SH-SY5Y (cell line): ENCODE results near the gene MPPED1.

Experiments
- GATA2 ChIP-seq: IDR thresholded peaks from 2 replicates; pipeline ENCODE4 v1.6.1; 2011; ENCODE audit warnings: mild to moderate bottlenecking, low read depth, low read length
- GATA3 ChIP-seq: IDR thresholded peaks from 2 replicates; pipeline ENCODE4 v1.6.1; 2011; ENCODE audit warnings: low read depth, mild to moderate bottlenecking, low read length, moderate library complexity

DNA sequence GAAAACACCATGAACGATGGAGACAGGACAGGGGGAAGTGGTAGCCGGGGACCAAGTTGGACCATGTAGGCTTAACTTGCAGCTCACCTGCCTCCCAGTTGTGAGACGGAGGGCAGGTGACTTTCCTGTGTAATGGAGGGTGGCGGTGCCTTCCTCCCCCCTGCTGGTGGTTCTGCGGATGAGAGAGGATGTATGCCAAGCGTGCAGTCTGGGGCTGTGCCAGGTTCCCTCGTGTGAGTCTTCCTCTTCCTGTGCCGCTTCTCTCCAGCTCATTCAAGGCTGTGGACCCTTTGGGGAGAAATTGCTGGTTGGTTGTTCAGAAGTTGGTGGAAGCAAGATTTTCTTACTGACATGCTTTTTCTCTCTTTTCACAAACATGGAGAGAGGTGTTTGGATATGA, 35.1 kb downstream of the MPPED1 start:
- no peak for TF ChIP-seq GATA2
- no peak for TF ChIP-seq GATA3
